ENCODE data around the gene RFX2.

The RFX2 gene

DNA sequence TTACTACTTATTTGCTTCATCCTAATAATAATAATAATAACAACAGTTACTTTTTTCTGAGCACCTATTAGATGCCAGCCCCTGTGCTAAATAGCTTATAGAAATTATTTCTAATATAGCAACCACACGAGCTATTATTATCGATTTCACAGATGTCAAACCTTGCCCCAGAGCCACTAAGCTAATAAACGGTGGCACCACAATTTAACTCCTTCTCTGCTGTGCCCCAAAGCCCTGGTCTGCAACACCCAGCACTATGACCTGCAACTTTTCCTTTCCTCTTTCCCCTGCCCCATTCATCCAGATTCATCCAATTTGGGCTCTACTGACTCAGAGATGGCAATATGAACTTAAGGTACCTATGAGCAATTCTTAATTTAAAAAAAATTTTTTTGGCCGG is 6.4 kb downstream of the RFX2 start:
- no peak for DNase-seq (ENCODE audit: low read depth, low spot score)

- no peak for DNase-seq (ENCODE audit: low read depth, low spot score)
Measured at GRCh38 chr19:6103217-6103644, 7.1 kb downstream of the RFX2 start.

GRCh38 chr19:6101991-6102390 is 8.3 kb downstream of the RFX2 start:
- no peak for DNase-seq (ENCODE audit: low read depth, low spot score)

DNA sequence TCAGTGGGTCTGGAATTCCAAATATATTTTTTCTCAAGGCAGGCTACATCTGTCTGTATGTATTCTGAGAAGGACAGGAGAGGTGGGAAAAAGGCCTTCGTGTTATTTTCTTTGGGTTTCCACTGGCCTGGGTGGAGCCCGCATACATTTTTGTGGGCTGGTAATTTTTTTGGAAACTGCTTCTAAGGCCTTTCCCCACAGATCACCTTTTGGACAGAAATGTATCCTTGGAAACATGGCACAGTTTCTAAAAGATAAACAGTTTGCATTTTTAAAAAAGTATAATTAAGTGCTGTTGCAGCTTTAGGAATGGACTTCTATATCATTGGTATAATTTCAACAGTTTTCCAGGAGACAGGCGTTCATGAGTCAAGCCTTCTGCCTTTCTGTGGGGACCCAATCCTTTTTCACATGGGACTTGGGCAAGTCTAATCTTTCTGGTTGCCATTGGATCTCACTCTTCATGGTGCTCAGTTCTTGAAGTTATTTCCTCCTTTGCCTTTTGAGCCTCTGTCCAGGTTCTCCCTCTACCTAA is 8.9 kb downstream of the RFX2 start:
- no peak for DNase-seq (ENCODE audit: low read depth, low spot score)

DNA sequence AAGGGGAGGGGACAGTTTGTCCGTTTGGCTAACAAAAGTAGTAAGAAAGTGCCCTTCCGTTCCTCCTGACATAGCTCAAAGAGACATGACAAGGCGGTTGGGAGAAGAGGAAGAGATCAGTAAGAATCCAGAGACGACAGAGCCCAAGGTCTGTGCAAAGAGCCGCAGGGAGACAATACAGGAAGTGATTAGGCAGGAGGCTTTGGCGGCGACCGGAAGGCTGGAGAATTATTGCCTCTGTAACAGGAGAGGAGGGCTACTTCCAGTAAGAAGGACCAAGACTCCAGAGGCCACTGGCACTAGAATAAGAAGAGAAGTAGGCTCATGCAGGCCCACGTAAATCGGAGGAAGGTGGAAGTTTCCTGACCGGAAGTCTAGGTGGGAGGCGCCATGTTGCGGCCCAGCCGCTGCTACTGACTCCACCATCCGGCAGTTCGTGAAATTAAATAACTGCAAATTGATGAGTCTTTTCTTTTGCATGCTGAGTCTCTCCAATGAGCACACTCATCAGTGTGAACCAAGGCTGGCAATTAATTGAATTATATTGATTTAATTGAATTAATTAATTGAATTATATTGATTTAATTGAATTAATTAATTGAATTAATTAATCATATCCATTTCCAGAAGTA is 9.9 kb downstream of the RFX2 start:
- DNase-seq (ENCODE audit: low read depth, low spot score), result no peak

DNA sequence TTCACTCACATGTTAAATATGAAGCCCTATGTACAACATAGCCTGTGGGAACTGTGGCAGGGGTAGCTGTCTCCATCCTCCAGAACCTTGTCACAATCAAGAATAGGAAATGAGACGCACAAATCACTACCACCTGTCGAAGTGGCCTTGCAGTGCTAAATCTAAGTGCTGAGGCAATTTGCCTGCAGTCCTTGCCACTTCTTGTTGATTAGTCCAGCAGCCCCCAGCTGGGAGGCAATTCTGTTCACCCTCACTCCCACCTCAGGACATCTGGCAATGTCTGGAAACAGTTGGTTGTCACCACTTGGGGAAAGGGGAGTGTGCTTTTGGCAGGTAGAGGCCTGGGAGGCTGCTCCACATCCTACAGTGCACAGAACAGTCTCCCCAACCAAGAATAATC is 10.7 kb downstream of the RFX2 start:
- DNase-seq (ENCODE audit: low read depth, low spot score), result no peak

DNA sequence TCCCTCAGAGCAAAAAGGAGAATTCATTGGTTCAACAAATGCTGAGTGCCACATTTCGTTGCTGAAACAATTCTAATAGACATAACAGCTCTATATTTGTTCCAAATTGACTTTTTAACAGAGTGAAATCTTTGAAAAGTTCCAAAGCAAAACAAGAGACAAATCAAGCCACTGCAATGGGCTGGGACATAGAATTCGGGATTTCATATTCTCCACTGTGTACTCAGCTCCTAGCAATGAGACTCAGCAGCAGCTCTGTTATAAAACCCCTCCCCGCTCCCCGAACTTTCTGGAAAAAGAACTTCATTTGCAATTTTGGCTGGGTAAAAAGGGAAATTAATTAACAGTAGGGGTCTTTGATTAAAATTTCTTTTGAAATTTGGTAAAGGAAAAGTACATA is 11.3 kb downstream of the RFX2 start:
- no peak for DNase-seq (ENCODE audit: low read depth, low spot score)

DNA sequence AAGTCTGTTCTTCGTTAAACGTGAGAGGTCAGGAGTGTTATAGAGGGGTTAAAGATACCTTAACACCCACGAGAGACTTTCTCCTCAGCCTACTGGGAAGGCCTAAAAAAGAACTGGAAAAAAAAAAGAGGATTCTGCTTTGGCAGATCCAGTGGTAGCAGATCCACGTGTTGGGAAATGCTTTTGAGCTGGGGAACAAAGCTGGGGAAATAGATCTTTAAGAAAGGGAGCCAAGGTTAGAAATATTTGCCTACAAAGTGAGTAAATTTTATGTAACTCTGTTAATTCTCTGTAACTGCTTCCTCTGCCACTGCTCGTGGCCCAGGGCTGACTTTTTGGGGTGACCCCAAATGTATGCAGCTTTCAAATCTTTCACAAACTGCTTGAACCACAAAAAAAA is 11.7 kb downstream of the RFX2 start:
- DNase-seq (ENCODE audit: low read depth, low spot score), result no peak

DNA sequence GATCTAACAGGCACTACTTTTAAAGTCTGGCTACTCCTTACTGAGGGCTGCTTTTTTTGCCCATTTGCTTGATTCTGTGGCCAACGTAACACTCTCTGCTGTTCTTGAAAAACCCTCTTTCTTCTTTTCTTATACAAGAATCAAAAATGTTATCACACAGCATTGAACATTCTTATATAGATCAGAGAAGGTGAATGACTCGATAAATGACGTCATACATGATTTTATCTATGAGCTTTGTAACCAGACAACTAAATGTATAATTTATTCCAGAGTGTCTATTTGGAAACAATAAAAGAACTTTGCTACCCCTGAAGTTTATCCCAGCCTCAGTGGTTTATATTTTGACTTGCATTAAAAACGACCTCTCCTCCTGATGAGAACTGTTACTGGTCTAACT is 12.4 kb downstream of the RFX2 start:
- DNase-seq (ENCODE audit: low read depth, low spot score), result no peak

GRCh38 chr19:6095760-6096159 is 14.5 kb downstream of the RFX2 start:
- DNase-seq (ENCODE audit: low read depth, low spot score), result no peak

DNA sequence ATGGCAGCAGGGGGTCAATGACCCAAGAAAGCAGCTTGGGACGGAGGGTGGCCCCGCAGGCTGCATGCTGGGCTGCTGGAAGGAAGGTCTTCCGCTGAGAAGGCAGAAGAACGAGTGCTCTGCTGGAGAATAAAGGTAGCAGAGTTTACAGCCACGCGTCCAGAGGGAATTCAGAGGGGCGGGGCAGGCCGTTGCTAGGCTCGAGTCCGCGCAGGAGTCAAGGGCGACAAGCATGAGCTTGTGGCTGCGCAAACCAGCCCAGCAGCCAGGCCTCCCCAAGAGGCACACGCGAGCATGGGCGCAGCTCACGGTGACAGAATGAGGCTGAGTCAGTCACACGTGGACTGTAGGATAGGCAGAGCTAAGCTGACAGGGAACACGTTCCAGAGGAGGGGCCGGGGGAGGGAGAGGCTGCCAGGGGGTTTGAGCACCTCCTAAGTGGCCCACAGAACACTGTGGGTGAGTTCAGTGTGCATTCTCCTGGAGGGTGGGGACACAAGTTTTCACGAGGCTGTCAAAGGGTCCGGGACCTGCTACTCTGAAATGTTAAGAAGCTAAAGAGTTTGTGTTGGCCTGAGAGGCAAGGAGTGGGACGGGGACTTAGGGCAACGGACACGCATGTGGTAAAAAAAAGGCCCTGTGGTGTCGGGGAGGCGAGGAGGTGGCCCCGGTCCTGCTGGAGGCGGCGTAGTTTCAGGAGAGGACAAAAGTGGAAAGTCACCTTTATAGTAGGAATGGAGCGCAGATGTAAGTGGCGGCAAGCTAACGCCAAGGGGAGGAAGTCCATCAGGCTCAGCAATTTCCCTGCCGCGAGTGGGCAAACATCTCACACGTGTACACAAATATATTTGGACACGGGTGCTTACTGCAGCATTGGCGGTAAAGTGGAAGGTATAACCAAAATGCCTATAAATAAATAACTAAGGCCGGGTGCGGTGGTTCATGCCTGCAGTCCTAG is 17.7 kb downstream of the RFX2 start:
- no peak for DNase-seq (ENCODE audit: low read depth, low spot score)

DNA sequence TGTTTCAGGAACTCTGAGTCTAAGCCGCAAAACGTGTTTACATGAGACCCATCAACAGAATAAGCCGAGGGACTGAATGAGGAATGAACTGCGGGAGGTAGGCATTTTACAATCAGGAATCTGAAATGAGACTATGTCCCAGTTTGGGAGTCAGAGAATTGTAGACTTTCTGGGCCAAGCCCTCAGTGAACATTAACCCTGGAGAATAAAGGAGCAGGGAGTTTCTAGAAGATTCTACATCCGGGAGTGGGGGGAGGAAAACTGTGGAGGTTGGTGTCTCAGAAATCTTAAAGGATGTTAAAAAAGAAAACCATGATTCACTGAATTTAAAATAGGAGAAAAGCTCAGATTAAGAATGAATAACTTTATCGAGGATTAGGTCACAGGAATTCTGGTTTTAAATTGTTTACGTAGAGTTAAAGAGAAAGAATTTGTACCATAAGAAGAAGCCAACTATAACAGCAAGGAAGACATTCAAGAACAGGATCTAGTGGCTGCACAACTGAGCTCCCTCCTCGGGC is 18.5 kb downstream of the RFX2 start:
- no peak for DNase-seq (ENCODE audit: low read depth, low spot score)

- DNase-seq (ENCODE audit: low read depth, low spot score), result no peak
Measured at GRCh38 chr19:6090634-6091033, 19.7 kb downstream of the RFX2 start.

DNA sequence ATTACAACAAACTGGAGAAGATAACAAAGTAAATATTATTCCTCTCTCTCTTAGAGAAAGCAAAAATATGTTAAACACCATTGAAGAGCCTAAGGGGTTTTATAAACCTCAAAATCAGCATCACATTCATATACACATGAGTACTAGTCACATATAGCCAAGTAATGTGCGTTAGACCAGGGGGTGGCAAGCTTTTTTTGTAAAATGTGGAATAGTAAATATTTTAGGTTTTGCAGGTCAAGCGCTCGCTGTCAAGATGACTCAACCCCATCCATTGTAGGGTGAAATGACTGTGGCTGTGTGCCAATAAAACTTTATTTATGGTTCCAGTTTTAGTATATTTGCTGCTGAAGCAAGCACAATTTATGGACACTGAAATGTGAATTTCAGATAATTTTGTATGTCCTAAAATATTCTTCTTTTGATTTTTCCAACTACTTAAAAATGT is 21.7 kb downstream of the RFX2 start:
- DNase-seq (ENCODE audit: low read depth, low spot score), result no peak

DNA sequence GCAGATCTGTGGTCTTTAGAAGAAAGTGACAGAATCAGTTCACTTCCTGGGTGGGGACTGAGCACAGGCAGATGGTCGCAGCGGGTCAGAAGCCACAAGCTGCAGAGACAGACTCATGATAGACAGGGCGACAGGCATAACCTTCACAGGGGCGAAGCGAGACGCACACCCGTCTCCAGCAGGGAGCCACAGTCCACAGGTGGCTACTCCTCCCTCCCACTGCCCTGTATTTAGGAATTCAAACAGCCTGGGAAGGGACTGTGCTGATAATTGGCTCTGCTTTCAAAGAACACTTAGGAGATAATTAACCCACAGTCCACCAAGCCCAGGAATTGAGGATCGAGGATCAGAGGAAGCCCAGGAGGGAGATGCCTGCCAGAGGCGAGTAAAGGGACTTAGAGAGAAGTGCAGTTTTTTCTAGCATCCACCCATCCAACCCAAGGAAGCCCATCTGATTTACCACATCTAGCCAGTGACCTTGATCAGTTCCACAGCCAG is 23.2 kb downstream of the RFX2 start:
- no peak for DNase-seq (ENCODE audit: low read depth, low spot score)

DNA sequence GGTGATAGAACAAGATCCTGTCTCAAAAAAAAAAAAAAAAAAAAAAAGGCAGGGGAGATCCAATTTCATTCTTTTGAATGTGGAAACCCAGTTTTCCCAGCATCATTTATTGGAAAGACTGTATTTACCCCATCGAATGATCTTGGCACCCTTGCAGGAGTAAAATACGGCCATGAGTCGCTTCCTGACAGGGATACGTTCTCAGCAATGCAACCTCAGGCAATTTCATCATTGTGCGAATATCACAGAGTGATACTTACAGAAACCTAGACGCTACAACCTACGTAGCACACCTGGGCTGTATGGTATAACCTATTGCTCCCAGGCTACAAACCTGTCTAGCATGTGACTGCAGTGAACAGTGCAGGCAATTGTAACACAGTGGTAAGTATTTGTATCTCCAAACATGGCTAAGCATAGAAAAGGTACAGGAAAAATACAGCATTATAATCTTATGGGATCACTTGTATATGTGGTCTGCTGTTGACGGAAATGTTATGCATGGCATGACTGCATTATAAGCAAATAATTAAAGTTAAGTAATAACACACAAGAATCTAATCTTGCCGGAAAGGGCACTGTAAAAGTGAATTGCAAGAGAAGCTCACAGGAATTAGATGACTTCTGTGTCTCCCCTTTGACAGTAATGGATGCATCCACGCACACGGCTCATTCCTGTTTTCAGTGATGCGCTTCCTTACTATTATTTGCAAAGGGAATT is 24.1 kb downstream of the RFX2 start:
- DNase-seq (ENCODE audit: low read depth, low spot score), result no peak

- no peak for DNase-seq (ENCODE audit: low read depth, low spot score)
Measured at GRCh38 chr19:6084821-6085220, 25.5 kb downstream of the RFX2 start.

DNA sequence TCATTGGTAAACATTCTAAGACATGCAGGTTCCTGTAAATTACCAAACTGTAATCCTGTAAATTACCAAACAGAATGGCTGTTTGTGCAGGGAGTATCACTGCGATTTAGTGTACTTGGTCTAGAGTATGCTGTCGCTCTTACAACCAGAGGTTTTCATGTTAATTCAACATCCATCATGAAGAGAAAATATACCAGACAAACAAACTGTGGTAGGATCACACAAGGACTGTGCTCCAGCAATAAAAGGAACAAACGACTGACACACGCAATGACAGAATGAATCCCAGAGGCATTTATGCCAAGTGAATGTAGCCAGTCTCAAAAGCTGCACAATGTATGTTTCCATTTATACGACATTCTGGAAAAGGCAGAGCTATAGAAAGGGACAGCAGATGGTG is 31.2 kb downstream of the RFX2 start:
- DNase-seq (ENCODE audit: low read depth, low spot score), result no peak

- DNase-seq (ENCODE audit: low read depth, low spot score), result no peak
Measured at GRCh38 chr19:6078068-6078467, 32.2 kb downstream of the RFX2 start.

GRCh38 chr19:6076675-6077463 is 33.4 kb downstream of the RFX2 start:
- DNase-seq (ENCODE audit: low read depth, low spot score), result no peak

GRCh38 chr19:6076291-6076665 is 34.0 kb downstream of the RFX2 start:
- no peak for DNase-seq (ENCODE audit: low read depth, low spot score)

All from smooth muscle cell of the brain vasculature (primary cell).